GM21381 (cell line): ENCODE measurements around the gene KCNJ6.

Source experiments
- ATAC-seq: cut with Tn5 transposase; IDR thresholded peaks from one replicate; pipeline ENCODE4 v1.9.1; 2021; ENCODE audit warnings: mild to moderate bottlenecking, moderate library complexity; ENCODE audit not compliant: unreplicated experiment

The KCNJ6 gene

GRCh38 chr21:37868446-37869295 is 47.6 kb downstream of the KCNJ6 start:
- ATAC-seq = no peak

- no peak for ATAC-seq
These were observed 50.2 kb downstream of the KCNJ6 start for GRCh38 chr21:37866027-37866426.

DNA sequence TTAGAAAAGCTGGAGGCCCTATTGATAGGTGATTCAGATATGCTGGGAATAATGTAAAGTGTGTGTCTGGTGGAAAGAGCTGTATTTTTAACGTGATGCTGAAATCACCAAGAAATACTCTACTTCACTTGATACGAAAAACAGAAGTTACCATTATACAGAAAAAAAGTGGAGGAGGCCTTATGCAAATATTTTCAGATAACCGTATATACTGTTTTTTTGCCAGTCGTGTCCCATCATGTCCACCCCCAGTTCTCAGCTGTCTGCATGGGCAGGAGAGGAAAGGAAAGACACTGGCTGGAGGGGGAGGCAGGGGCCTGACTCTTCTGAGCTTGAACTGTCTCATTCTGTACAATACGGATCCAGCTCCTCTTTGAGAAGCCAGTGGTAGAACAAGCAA is 51.1 kb downstream of the KCNJ6 start:
- ATAC-seq = no peak

DNA sequence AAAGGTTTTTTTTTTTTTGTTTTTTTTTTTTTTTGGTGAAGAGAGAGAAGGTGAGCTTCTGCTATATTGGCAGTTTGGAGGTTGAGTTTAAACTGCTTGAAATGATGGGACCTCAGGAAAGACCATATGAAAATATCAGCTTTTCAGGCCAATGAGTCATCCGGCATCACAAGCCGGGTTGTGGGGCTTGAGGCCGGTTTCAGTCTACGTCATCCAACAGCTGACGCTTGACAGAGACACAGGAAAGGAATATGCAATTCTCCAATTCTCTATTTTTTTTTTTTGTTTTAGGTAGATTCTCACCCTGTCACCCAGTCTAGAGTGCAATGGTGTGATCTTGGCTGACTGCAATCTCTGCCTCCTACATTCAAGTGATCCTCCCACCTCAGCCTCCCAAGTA is 52.4 kb downstream of the KCNJ6 start:
- ATAC-seq = no peak

GRCh38 chr21:37862536-37862935 is 53.7 kb downstream of the KCNJ6 start:
- ATAC-seq = peak; percentile 77

DNA sequence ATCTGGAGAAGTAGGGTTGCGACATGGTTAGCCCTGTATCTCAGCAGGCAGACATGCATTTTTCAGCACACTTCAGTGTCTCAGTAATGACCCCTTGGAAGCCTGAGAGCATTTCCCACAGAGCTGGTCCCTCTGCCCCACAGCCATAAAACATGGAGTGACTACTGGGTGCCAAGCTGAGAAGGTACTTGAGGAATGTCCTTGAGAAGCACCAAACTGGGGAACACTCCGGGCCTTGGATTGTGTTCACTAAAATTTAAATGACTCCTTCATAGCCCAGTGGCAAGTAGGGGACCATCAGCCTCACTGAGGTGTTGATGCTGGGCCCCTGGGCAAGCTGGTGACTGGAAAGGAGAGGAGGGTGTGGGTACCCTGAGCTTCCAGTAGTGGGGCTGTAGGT is 54.7 kb downstream of the KCNJ6 start:
- ATAC-seq = no peak

DNA sequence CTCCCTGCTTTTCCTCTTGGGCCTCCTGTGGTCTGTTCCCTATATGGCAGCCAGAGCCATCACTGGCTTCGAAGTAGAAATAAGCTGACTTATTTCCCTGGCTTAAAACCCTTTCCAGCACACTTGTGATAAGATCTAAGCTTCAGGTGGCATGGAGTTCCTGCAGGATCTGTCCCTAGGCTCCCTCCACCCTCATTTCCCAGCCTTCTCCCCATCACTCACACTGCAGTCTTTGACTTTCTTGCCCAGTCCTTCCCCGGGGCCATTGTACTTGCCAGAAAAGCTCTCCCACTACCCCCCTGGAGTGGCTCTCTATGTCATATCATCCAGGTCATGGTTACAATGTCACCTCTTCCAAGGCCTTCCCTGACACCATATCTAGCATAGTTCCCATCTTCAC is 55.8 kb downstream of the KCNJ6 start:
- ATAC-seq = no peak

- no peak for ATAC-seq
These were observed 60.3 kb downstream of the KCNJ6 start for GRCh38 chr21:37855647-37856625.

DNA sequence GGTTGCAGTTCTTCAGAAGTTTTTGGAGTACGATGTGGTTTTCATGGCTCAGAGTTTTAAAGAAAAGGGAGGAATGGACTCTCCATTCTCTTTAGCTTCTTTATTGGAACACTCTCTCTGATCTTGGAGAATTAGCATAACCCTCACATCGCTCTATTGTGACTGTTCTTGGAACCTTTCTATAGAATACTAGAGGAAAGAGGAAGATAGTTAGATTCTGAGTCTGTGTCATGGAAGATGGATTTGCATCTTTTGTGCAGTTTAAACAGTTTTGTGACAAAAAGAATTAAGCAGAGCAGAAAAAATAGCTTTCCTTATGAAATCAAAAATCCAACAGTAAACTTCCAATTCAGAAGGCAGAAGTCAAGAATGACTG is 61.0 kb downstream of the KCNJ6 start:
- no peak for ATAC-seq

DNA sequence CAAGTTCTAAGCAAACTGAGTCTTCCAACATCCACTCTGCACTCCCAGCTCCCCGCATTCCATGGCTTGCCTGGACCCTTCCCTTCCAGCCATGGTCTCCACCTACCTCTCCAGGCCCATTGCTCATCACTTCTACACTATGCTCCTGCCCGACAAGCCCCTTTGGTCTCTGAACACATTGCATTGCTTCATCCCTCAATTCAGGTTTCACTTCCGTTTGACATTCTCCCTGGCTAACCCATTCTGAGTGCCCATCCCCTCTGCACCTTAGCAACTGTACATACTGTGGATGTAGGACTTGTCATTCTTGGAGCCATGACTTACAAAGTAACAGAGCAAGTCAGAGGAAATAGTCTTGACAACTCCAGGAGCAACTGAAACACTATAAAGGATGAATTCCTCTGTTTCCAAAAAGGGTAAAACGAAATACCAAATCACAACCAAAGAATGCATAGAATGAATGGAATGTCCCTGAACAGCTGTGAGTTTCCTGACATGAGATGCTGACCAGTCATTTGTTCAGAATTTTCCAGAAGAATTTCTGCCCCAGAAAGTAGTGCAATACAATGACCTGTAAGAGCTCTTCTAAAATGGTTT is 66.7 kb downstream of the KCNJ6 start:
- no peak for ATAC-seq

DNA sequence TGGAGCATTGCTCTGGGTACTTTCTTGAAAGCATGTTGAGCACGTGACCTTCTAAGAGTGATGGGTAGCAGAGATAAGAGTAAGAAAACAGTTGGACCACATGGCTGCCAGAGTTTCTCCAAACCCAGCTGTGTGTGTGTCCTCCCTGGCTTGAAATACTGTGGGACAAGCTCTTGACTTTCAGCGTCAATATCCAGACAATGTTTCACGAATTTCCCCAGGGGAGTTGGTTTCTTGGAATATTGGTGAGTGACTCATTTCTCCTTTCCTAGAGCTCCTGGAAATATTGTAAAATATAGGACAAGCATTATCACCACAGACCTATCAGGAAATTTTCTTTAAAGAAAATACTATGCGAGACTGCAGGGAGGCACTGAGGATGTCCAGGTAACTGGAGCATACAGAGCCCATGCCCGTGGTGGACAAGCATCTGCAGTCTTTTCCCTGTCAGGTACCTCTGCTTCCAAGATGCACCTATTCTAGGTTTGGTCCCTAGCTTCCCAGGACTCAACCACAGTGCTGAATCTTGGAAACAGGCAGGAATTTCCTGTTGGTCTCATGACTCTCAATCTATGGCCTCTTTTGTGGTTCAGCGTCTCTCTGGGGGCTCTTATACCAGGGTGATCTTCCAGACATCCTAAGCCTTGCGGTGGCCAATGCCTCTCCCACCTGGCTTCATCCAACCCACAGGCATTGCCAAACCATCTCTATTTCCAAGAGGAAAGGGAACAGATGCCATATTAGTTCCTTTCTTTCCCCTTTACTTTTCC is 67.4 kb downstream of the KCNJ6 start:
- no peak for ATAC-seq

GRCh38 chr21:37845535-37845934 is 70.7 kb downstream of the KCNJ6 start:
- no peak for ATAC-seq

DNA sequence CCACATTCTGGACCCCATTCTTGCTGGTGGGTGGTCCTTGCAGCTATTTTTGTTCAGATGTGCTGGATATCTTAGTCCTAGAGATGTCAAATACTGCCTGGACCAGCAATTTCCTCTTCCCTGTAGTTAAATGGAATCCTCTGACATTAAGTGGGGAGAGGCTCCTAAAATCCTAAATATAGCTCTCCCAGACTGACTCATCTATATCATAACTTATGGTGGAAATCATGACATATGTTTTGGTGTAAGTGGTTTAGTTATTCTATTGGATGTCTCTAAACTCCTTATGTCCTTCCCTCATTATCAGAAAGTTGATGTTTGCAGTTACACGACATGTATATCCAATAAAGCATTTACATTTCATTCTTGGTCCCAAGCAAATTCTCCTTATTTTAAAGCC is 73.1 kb downstream of the KCNJ6 start:
- no peak for ATAC-seq

GRCh38 chr21:37842163-37842919 is 73.9 kb downstream of the KCNJ6 start:
- ATAC-seq = no peak

DNA sequence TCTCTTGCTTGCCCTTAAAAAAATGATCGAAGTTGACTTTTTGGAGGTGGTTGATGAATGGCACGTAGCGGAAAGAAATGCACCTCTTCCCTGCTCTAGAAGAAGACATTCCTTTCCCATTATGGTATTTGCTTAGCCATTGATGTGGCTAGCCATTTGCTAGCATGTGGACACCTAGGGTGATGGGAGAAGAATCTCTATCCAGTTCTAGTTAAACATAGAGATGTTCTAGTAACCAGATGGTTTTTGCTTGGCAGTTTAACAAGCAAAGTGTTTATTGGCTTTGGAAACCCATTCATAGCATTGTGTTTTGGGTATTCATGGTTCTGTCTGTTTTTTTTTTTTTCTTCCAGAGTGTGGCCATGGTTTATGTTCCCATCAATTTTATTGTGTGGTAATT is 78.9 kb downstream of the KCNJ6 start:
- no peak for ATAC-seq

DNA sequence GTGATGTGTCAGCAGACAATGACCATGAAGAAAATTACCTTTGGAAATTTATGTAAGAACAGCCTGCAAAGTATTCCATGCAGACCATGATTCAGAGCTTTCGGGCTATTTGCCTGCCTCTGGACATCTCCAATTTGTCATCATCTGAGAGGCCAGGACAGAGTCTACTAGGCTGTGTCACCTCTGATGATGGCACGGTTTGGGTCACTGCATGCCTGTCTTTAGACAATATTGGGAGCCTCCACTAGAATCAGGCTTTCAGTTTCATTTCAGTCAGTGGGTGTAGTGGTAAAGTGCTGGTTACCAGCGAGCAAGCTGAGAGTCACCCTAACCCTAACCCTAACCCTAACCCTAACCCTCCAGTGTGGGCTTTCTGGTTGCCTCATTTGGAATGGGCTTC is 80.8 kb downstream of the KCNJ6 start:
- ATAC-seq = no peak

DNA sequence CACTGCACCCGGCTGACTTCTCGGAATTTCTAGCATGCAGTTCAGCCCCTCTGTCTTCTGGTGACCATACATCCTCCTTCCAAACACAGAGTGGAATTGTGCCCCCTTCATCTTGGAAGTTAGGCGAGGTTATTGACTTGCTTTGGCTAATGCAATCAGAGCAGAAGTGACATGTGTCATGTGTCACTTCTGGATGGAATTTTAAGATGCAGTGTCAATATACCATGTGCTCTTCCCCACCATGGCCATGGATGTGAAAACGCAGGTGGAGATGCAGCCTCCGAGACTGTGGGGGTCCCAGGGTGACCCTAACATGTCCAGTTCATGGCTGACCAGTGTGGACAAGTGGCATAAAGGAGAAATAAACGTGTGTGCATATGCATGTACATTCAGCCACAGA is 83.0 kb downstream of the KCNJ6 start:
- ATAC-seq = no peak

- no peak for ATAC-seq
These were observed 86.8 kb downstream of the KCNJ6 start for GRCh38 chr21:37829447-37829846.

- no peak for ATAC-seq
These were observed 87.3 kb downstream of the KCNJ6 start for GRCh38 chr21:37828991-37829390.

DNA sequence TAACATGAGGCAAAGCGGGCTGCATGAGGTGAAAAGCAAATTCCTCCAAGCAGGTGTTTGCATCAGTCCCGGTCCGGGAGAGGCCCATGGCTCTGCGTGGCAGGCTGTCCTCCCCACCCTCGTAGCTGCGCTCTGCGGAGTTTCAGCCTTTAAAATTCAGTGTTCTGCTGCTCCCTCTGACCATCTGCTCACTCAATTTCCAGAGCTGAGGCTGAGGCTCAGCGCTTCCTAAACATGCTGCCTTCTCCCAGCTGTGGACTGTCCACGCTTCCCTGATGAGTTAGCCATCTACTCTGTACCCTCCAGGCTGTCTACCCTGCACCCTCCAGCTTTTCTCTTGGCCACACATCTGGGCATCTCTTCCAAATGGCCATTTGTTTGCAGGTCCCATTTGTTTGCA is 87.7 kb downstream of the KCNJ6 start:
- ATAC-seq = no peak
